ENCODE data around the gene MED28.

MED28 gene

GRCh38 chr4:17667653-17668201, 53.3 kb downstream of the MED28 start:
- no peak for DNase-seq

- no peak for DNase-seq
These were observed 56.0 kb downstream of the MED28 start for GRCh38 chr4:17670423-17670822.

GRCh38 chr4:17680559-17681280, 66.3 kb downstream of the MED28 start:
- DNase-seq, result no peak

GRCh38 chr4:17681281-17682221, 67.1 kb downstream of the MED28 start:
- DNase-seq, result no peak

- no peak for DNase-seq
These were observed 67.8 kb downstream of the MED28 start for GRCh38 chr4:17682222-17682566.
